Mucosa of gallbladder (tissue), 1 donor: ENCODE data around the gene MEST. TPM values are rescaled to one million over a fixed set of nuclear protein-coding genes. Genes with fewer than 3 reads are reported as not detected.
A peak's percentile ranks its signal among the peaks of the same experiment; 100 is the strongest.
"Not testable (repeated sequence)": the region's sequence is repeated elsewhere in the genome, so short reads cannot be mapped to it uniquely, and the experiment has no call there.

Experiments
- DNase-seq: peaks from one replicate; pipeline ENCODE4 v3.0.0-alpha.2; 2020; ENCODE audit warnings: low spot score
- total RNA-seq: library from RNA; stranded (reverse); gene quantifications from one replicate; pipeline ENCODE4 v1.2.1, GENCODE V29; 2021
- donor health status: DM: no; HTN: no; CAD: no.

Gene MEST
- total RNA-seq, 1 donor from 2014 or later: 18.6 TPM

GRCh38 chr7:130485734-130486113, 6.2 kb upstream of the MEST start:
- DNase-seq: no peak

DNA sequence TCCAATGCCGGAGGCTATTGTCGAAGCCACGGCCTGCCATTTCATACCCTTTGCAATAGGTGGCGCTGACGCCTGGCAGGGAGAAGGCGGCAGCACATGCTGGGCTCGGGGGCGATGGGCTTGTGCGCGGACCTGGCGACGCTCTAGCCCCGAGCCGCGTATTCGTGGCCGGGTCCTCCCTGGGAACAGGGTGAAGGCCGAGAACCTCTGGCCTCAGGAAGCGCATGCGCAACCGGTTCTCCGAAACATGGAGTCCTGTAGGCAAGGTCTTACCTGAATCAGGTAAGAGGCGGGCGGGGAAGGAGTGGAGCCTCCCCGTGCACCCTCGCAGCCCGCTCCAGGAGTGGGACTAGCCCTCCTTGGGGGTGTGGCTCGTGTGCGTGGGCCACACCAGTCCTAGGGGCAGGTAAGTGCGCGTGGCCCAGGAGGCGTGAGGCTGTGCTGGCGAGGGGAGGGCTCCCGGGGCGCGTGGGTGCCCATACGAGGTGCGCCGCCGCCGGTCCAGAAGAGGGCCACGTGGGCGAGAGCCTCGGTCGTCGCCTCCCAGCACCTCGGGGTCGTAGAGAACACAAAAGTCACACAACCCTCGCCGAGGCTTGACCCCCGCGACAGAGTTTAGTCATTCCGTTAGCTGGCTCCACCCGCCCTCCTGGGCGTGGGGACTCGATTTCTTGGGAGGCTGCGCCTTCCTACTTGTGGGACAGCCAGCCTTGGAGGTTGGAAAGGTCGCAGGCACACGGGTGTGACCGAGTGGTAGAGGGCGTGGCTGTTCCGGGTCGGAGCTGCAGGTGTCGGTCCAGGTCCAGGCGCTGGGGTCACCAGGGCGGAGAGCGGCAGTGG, 5.6 kb upstream of the MEST start:
- DNase-seq: peak; percentile 64

GRCh38 chr7:130486954-130487436, 4.9 kb upstream of the MEST start:
- DNase-seq: no peak

DNA sequence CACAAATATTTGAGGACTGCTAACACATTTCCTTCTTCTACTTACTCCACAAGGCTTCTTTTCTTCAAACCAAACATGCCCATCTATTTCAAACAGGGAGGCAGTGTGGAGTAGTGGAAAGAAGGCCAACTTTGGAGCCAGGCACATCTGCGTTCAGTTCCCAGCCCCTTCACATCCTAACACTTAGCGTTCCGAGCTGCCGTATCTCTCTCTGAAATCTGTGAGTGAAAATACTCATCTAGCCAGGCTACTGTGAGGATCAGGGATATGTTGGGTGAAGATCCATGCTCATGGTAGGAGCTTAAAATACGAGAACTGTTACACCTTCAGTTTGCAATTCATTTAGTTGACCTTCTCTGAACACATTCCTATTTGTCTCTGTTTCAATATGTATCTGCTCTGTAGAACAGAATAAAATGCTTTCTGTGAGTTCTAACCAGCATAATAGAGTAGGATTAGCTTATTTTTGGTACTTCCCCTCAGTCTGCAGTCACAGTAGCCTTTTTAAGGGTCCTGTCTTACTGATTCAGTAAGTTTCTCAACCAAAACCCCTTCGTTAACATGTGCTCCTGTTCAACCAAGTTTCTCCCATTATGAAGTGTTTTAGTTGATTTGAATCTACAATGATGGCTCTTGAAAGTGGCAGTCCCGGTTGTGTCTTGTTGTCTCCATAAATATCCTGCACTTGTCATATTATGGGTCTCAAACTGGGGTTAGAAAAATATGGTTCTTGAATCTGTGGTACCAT, 3.3 kb upstream of the MEST start:
- no peak for DNase-seq

- DNase-seq: no peak
Measured at GRCh38 chr7:130489140-130489983, 2.5 kb upstream of the MEST start.

DNA sequence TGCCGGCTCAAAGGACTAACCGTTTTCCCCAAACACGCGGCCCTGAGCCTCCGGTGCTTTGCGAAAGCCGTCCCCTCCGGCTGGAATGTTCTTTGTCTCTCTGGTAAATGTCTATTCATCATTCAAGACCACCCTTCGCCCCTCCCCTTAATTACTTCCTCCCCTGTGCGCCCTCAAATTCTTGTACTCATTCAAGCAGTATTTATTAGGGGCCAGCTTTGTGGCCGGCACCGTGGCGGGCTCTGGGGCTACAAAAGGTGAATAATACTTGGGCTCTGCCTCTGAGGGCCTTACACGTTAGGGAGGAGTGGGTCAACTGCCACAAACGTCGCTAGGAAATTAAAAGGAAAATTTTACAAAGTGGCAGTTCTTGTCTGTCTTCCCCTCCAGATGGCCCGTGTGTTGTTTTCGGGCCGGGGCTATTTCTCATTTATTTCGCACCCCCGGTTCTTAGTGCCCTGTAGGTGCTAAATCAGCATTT, 1.5 kb upstream of the MEST start:
- DNase-seq: no peak

DNA sequence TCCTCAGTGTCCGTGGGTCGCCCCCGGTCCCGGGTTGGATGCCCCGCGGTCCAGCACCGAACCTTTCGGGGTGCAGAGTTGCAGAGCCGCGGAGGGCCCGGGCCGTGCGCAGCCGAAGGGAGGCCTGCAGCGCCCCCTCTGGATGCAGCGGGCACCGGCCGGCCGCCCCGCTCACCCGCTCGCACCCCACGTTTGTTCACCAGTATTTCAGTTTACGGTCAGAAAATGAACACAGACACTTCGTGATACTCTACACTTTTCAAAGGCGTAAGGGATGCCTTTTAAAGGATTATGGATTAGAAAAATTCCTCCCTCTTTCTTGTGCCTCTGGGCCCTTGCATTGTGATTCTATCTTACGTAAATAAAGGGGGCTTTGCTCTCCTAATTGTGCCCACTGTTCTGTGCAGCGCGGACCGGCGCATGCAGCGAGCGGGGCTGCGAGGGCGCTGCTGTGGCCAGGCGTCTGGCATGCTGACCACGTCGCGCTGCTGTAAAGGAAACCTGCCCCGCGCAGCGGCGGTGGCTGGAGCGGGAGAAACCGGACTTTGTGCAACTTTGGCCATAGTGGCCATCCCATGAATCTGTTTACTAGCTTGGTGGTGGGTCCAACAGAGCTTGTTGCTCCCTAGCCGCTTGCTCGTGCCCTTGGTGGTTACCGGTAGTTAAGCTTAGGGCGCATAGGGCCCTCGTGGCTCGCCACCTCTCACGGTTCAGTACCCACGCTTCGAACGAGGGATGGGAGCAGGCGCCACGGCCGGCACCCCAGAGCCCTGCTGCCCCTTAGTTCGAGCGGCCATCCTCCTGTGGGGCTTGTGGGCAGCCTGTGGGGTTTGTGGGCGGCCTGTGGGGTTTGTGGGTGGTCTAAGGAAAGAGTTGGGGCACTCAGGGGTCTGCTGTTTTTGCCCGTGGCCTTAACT, 739 bp upstream of the MEST start:
- no peak for DNase-seq

DNA sequence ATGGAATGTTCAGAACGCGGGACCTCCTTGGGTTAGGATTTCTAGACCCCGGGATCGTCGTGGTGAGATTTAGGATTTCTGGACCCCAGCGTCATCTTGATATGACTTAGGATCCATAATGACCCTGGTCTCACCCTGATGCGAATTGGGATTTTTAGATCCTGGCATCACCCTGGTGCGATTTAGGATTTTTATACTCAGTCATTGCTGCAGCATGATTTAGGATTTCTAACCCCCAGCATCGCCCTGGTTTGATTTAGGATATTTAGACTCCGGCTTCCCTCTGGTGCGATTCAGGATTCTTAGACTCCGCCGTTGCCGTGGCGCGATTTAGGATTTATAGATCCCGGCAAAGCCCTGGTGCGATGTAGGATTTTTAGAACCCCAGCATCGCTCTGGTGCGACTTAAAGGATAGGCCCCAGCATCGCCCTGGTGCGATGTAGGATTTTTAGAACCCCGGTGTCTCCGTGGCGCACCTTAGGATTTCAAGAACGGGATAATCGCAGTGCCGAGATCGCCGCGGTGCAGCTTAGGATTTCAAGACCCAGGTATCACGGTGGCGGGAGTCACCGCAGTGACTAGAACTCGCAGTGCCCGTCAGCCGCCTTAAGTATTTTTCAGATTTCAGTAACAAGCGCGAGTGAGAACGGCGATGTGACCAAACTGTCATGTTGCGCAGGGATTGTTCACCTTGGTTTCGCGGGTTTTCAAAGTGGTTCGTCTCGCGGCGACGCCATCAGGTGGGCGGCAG, 814 bp downstream of the MEST start:
- no peak for DNase-seq

- no peak for DNase-seq
Measured at GRCh38 chr7:130493275-130493873, 1.5 kb downstream of the MEST start.

- DNase-seq: no peak
Measured at GRCh38 chr7:130494431-130494858, 2.6 kb downstream of the MEST start.

- no peak for DNase-seq
Measured at GRCh38 chr7:130500463-130500862, 8.6 kb downstream of the MEST start.

DNA sequence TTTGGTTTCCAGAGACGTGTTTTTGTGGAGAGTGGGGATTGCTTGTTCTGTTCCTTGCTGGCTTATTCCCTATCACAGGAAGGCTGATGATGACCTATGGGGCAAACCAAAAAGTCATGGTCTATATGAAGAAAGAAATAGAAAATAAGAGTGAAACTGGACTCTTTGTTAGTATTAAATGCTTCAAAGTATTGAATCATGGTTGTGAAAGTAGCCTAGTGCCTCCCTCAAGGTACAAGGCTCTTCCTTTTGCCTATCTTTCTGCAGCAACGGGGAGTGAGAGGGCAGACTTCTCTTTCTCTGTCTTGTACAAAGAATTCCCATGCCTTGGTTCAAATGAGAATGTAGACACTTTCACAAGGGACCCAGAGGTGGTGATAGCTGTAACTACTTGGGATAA, 9.0 kb downstream of the MEST start:
- DNase-seq: no peak

GRCh38 chr7:130505753-130506152, 13.9 kb downstream of the MEST start:
- no peak for DNase-seq

DNA sequence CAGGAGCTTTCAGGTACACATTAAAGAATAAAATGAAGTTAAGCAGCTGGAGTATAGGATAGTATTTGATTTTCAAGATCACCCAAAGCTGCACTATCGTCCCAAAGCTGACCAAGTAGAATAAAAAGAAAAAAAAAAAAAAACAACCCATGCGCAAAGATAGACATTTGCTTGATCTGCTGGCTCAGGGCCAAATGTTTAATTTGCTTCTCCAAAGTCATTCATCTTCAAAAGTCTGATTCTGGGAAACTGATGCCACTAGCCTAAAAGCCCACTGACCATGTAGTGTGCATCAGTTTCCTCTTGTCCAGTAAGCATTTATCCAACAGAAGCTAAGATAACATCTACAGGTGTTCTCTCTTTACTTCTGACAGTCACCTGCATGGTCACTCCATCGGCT, 14.5 kb downstream of the MEST start:
- no peak for DNase-seq

- not testable (repeated sequence) for DNase-seq
Measured at GRCh38 chr7:130512038-130512437, 20.2 kb downstream of the MEST start.

DNA sequence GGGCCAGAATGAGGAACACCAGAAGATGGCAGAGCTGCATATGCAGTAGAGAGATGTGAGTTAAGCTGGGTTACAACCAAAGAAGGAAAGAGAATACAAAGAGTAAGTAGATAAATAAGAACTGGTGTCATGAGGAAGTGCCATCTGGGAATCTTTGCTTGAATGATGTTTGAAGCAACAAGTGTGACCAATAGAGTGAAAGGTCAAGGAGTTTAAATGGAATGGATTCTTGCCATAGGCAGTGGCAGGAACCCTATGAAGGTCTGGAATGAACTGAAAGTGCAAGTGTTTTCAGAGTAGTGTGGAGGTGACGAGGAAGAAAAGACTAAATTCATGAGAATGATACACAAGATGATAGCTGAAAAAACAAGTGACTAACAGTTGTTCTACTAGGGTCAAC, 21.6 kb downstream of the MEST start:
- DNase-seq: no peak

- DNase-seq: no peak
Measured at GRCh38 chr7:130515315-130516040, 23.6 kb downstream of the MEST start.

DNA sequence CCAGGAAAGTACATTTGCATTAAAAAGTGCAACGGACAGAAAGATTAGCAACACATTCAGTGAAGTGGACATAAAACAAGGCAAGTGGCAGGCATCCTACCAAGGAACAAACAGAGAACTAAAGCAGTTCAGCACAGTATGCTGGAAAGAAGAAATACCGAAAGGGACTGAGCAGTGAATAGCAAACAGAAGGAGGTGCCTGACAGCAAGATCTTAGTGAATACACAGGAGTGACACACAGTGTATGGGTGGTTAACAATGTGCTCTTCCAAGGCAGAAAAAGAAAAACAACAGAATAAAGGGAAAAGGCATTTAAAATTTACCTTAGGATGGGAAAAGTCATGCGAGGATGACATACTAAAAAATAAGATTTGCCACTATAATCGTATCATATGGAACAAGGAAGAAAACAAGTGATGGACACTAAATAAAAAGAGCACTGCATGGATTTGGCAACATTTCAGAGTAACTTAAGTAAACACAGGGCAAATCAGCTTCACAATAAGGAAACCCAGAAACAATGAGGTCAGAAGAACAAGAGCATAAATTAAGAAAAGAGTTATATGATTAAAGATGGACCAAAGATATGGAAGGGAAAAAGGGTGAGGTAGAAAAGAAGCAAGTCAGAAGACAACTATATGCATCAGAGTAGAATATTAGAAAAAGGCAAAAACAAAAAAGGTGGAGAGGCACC, 29.5 kb downstream of the MEST start:
- no peak for DNase-seq
